Mesothelial cell of epicardium (in vitro differentiated cells): Measurements from ENCODE around the gene HIBADH. TPM values are rescaled to one million over a fixed set of nuclear protein-coding genes. Genes with fewer than 3 reads are reported as not detected.
"Not testable (repeated sequence)": the region's sequence is repeated elsewhere in the genome, so short reads cannot be mapped to it uniquely, and the experiment has no call there.

ENCODE experiments used
- DNase-seq, 2 experiments: peaks; one replicate each; pipeline ENCODE4 v3.0.0; 2021; ENCODE audit warnings: low spot score in 2 of 2; ENCODE audit not compliant: unreplicated experiment in 2 of 2
- H3K27ac Mint-ChIP-seq: 2 replicates; pipeline ENCODE4 v1.8.0; 2021; ENCODE audit warnings: mixed read lengths
- H3K27me3 Mint-ChIP-seq: 2 replicates; pipeline ENCODE4 v1.8.0; 2021; ENCODE audit warnings: low read depth, mixed read lengths
- H3K36me3 Mint-ChIP-seq: 2 replicates; pipeline ENCODE4 v1.8.0; 2021; ENCODE audit warnings: mixed read lengths
- H3K4me1 Mint-ChIP-seq: 2 replicates; pipeline ENCODE4 v1.8.0; 2021; ENCODE audit warnings: mixed read lengths
- H3K4me3 Mint-ChIP-seq: 2 replicates; pipeline ENCODE4 v1.8.0; 2021; ENCODE audit warnings: mild to moderate bottlenecking, moderate library complexity, mixed read lengths
- H3K9me3 Mint-ChIP-seq: 2 replicates; pipeline ENCODE4 v1.8.0; 2021; ENCODE audit warnings: mixed read lengths
- total RNA-seq: library from RNA; stranded (reverse); gene quantifications from 3 replicates; pipeline ENCODE4 v1.2.1, GENCODE V29; 2021
- TF ChIP-seq, protein P1 (sequence below): fragments of 200-600 bp; sonication (generic); IDR thresholded peaks from one replicate; pipeline ENCODE4 v1.5.0; 2021; ENCODE audit warnings: antibody characterized with exemption; ENCODE audit not compliant: unreplicated experiment

Gene HIBADH
- total RNA-seq, 1 donor from 2014 or later: 33.2 TPM

DNA sequence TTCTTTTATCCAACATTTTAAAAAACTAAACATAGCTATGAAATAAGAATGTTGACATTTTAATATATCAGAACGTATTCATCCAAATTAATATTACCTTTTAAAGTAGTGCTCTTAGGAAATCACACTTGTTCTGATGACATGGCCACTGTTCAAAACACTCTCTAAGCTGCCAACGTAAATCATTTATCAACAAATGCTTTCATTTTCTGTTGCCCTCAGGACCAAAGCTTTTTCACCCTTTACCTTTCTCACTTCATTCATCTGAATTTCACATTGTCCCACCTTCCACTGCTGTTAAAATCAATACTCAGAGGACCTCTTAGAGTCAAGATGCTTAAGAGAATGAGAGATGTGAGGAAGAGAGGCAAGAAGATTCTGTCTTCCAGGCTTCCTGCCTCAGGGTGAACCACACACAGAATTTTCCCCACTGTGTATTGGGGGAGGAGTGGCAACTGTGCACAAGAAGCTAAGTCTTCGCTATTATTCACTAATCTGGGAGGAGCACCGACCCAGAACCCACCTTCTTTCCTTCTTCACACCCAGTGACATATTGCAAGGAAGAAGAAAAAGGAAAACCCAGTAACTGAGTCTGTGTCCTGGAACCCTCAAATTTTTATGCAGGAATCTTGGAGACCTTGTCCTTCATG is 21.0 kb downstream of the HIBADH start:
- peaks cover 14% of the 10 kb centered on the region for H3K4me1 Mint-ChIP-seq
- no peak overlapping the region for H3K4me3 Mint-ChIP-seq
- peak overlapping the region; percentile 4 for H3K27ac Mint-ChIP-seq
- peaks cover 8% of the 10 kb centered on the region for H3K9me3 Mint-ChIP-seq
- H3K36me3 Mint-ChIP-seq: peaks cover 28% of the 10 kb centered on the region
- TF ChIP-seq, protein P1, sequence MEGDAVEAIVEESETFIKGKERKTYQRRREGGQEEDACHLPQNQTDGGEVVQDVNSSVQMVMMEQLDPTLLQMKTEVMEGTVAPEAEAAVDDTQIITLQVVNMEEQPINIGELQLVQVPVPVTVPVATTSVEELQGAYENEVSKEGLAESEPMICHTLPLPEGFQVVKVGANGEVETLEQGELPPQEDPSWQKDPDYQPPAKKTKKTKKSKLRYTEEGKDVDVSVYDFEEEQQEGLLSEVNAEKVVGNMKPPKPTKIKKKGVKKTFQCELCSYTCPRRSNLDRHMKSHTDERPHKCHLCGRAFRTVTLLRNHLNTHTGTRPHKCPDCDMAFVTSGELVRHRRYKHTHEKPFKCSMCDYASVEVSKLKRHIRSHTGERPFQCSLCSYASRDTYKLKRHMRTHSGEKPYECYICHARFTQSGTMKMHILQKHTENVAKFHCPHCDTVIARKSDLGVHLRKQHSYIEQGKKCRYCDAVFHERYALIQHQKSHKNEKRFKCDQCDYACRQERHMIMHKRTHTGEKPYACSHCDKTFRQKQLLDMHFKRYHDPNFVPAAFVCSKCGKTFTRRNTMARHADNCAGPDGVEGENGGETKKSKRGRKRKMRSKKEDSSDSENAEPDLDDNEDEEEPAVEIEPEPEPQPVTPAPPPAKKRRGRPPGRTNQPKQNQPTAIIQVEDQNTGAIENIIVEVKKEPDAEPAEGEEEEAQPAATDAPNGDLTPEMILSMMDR: no peak
- H3K27me3 Mint-ChIP-seq: no peaks in the 10 kb centered on the region
- DNase-seq: no peak

DNA sequence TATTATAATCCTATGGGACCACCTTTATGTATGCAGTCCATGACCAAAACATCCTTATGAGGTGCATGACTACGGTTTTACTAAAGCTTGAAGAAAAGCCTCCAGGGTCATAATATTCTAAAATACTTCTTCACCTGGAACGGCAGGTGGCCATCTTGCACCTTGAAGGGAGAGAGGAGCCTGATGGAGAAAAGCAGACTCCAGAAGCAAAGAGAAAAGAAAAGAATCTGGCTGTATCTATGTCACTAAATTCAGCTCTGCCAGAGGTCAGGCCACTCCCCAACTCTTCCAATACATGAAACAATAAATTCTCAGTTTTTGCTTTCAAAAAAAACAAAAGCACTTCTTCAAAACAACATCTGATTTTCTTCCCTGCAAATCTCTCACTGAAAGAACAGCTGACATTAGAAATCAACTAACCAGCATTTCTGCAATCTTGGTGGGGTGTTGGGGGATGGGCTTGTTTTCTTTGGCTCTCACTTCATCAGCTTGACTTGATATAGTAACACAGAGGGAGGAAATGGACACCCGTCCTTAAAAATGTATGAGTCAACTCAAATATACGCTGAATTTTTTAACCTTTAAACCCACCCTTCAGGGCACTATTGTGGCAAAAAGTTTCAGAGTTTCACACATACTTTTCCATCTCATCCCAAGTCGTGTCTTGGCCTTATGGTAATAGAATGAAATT is 21.7 kb downstream of the HIBADH start:
- Mint-ChIP-seq H3K4me1 (peaks cover 20% of the 10 kb centered on the region), H3K4me3 (no peak overlapping the region), H3K27me3 (no peaks in the 10 kb centered on the region), H3K27ac (peak overlapping the region; percentile 5), H3K9me3 (peaks cover 8% of the 10 kb centered on the region), H3K36me3 (peaks cover 25% of the 10 kb centered on the region)
- TF ChIP-seq, protein P1: no peak
- no peak for DNase-seq

DNA sequence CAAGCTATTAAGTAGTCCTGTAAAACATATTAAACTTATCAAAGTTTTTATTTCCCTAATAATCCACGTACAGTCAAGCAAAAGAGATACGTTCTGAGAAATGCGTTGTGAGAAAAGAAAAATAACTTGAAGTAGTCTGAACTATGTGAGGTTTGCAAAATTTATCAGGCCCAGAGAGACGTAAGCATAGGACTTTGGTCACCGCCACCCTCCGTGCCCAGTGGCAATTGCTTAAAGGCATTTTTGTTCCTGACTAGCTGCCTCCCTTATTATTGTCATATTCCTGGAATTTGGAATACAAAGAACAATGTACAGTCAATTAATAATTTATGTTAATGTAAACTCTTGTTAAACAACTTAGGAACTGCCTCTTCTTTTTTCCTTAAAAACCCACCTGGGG is 22.8 kb downstream of the HIBADH start:
- TF ChIP-seq, protein P1: no peak
- H3K4me3 Mint-ChIP-seq: no peak overlapping the region
- H3K9me3 Mint-ChIP-seq: peaks cover 8% of the 10 kb centered on the region
- H3K27ac Mint-ChIP-seq: no peak overlapping the region
- peaks cover 21% of the 10 kb centered on the region for H3K4me1 Mint-ChIP-seq
- no peaks in the 10 kb centered on the region for H3K27me3 Mint-ChIP-seq
- DNase-seq: no peak
- H3K36me3 Mint-ChIP-seq: peaks cover 20% of the 10 kb centered on the region

DNA sequence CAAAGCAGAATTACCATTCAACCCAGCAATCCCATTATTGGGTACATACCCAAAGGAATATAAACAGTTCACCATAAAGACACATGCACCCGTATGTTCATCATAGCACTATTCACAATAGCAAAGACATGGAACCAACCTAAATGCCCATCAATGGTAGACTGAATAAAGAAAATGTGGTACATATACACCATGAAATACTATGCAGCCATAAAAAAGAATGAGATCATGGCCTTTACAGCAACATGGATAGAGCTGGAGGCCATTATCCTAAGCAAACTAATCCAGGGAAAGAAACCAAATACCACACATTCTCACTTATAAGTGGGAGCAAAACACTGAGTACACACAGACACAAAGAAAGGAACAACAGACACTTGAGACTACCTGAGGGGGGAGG is 23.6 kb downstream of the HIBADH start:
- not testable (repeated sequence) for H3K4me3 Mint-ChIP-seq, H3K9me3 Mint-ChIP-seq, DNase-seq, H3K27ac Mint-ChIP-seq, H3K27me3 Mint-ChIP-seq
- Mint-ChIP-seq H3K4me1 (peaks cover 21% of the 10 kb centered on the region), H3K36me3 (peaks cover 23% of the 10 kb centered on the region)

DNA sequence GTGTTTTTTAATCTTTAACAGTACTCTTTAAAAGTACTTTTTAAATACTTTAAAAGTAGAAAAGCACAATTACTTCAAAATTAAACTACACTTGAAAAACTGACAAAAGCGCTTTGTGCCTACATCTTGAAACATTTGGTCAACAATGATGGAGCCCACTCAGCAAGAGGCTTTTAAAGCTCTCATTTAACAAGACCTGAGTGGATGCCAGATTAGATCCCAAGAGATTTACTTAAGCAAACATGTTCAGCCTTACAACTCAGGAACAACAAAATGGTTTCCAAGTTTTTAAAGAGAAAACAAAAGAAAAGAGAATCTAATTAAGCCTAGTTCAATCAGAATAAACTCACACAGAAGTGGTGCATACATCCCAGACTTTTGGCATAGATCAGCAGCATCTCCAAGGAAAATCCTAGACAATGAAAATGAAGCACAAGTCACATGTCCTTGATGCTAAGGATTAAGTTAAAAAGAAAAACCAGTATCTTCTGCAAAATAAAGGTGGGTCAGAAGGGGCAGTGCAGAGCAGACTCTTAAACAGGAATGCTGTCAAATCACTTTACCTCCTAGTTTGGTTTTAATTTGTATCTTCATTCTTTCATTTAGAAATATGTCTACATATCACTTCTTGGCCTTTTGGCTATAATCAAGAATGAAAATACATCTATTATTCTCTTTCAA is 26.2 kb downstream of the HIBADH start:
- Mint-ChIP-seq H3K4me1 (peaks cover 15% of the 10 kb centered on the region), H3K27me3 (no peaks in the 10 kb centered on the region), H3K9me3 (peaks cover 8% of the 10 kb centered on the region), H3K4me3 (no peak overlapping the region), H3K36me3 (peaks cover 22% of the 10 kb centered on the region), H3K27ac (peak overlapping the region; percentile 9)
- no peak for DNase-seq
- TF ChIP-seq, protein P1: no peak

DNA sequence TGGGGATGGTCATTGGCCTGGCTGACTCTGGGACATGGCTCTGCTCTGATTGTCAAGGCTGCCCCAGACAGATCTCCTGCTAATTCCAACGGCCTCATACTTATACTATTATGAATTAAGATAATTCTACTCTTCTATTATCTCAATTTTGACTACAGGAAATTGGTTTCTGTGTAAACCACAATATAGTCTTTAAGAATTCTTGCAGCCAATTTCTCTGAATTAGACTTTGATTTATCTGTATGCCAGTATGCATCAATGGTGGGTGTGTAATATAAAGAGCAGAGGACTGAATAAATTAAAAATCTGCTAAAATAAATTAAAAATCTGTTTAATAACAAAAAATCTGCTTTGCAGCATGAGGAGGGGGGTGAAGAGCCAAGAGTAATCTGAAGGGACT is 27.0 kb downstream of the HIBADH start:
- no peak for DNase-seq
- Mint-ChIP-seq H3K4me3 (no peak overlapping the region), H3K4me1 (peaks cover 9% of the 10 kb centered on the region), H3K9me3 (peaks cover 8% of the 10 kb centered on the region), H3K36me3 (peaks cover 22% of the 10 kb centered on the region), H3K27ac (no peak overlapping the region), H3K27me3 (no peaks in the 10 kb centered on the region)
- TF ChIP-seq, protein P1: no peak
